IgD-negative memory B cell (primary cell): ENCODE results near the gene PAX5. TPM values are rescaled to one million over a fixed set of nuclear protein-coding genes. Genes with fewer than 3 reads are reported as not detected.

Experiments used
- H3K27ac Mint-ChIP-seq, 3 donors: one replicate each; pipeline ENCODE4 v1.8.0; 2020 to 2022; ENCODE audit warnings: mild to moderate bottlenecking in 3 of 3, mixed read lengths in 3 of 3, moderate library complexity in 1 of 3
- H3K27me3 Mint-ChIP-seq: one replicate; pipeline ENCODE4 v1.8.0; 2021; ENCODE audit warnings: mixed read lengths
- H3K36me3 Mint-ChIP-seq: one replicate; pipeline ENCODE4 v1.8.0; 2020; ENCODE audit warnings: mild to moderate bottlenecking, mixed read lengths
- H3K4me1 Mint-ChIP-seq, 3 donors: one replicate each; pipeline ENCODE4 v1.8.0; 2020 to 2022; ENCODE audit warnings: mixed read lengths in 3 of 3, mild to moderate bottlenecking in 1 of 3
- H3K4me3 Mint-ChIP-seq, 4 donors: one replicate each; pipeline ENCODE4 v1.8.0; 2020 to 2022; ENCODE audit warnings: mild to moderate bottlenecking in 4 of 4, mixed read lengths in 4 of 4, moderate library complexity in 3 of 4
- H3K9me3 Mint-ChIP-seq, 3 donors: one replicate each; pipeline ENCODE4 v1.8.0; 2020 to 2021; ENCODE audit warnings: mixed read lengths in 3 of 3, mild to moderate bottlenecking in 1 of 3
- polyA plus RNA-seq: library from polyadenylated mRNA; unstranded; fragments of 300-500 nt; fragmentation: Illumina TruSeq; gene quantifications from one replicate; pipeline ENCODE4 v1.2.3, GENCODE V29; 2021

The PAX5 gene
- polyA plus RNA-seq, 1 donor from 2014 or later: 65.3 TPM

- Mint-ChIP-seq H3K4me1 (peaks cover 55 to 71% (median 67%) of the 10 kb centered on the region in 3 donors), H3K36me3 (peaks cover 3% of the 10 kb centered on the region), H3K27me3 (no peaks in the 10 kb centered on the region), H3K9me3 (no peaks in the 10 kb centered on the region), H3K4me3 (peak overlapping the region in 1 of 4 donors; percentile 86), H3K27ac (peak overlapping the region; percentile 21 to 90 (median 86))
Observed at GRCh38 chr9:37017546-37017945, 16.5 kb downstream of the PAX5 start.

GRCh38 chr9:37011530-37011929 is 22.5 kb downstream of the PAX5 start:
- Mint-ChIP-seq H3K9me3 (no peaks in the 10 kb centered on the region), H3K36me3 (peaks cover 16% of the 10 kb centered on the region), H3K27ac (peak overlapping the region; percentile 89 to 99 (median 90)), H3K27me3 (no peaks in the 10 kb centered on the region), H3K4me3 (peak overlapping the region; percentile 44 to 94 (median 88)), H3K4me1 (peaks cover 59 to 67% (median 62%) of the 10 kb centered on the region in 3 donors)

- Mint-ChIP-seq H3K9me3 (no peaks in the 10 kb centered on the region), H3K4me1 (peaks cover 60 to 71% (median 62%) of the 10 kb centered on the region in 3 donors), H3K27ac (peak overlapping the region; percentile 89 to 99 (median 90)), H3K27me3 (no peaks in the 10 kb centered on the region), H3K4me3 (peak overlapping the region; percentile 27 to 94 (median 88)), H3K36me3 (peaks cover 18% of the 10 kb centered on the region)
Observed at GRCh38 chr9:37010976-37011375, 23.1 kb downstream of the PAX5 start.

- H3K4me1 Mint-ChIP-seq: peaks cover 66 to 76% (median 68%) of the 10 kb centered on the region in 3 donors
- H3K27me3 Mint-ChIP-seq: no peaks in the 10 kb centered on the region
- no peaks in the 10 kb centered on the region for H3K9me3 Mint-ChIP-seq
- peaks cover 22% of the 10 kb centered on the region for H3K36me3 Mint-ChIP-seq
- H3K27ac Mint-ChIP-seq: peak overlapping the region; percentile 89 to 99 (median 90)
- peak overlapping the region; percentile 60 to 94 (median 88) for H3K4me3 Mint-ChIP-seq
Observed at GRCh38 chr9:37010180-37010579, 23.9 kb downstream of the PAX5 start.

- H3K9me3 Mint-ChIP-seq: no peaks in the 10 kb centered on the region
- no peaks in the 10 kb centered on the region for H3K27me3 Mint-ChIP-seq
- peaks cover 25% of the 10 kb centered on the region for H3K36me3 Mint-ChIP-seq
- peak overlapping the region in 3 of 4 donors; percentile 89 to 96 (median 90) for H3K4me3 Mint-ChIP-seq
- peaks cover 70 to 75% (median 75%) of the 10 kb centered on the region in 3 donors for H3K4me1 Mint-ChIP-seq
- H3K27ac Mint-ChIP-seq: peak overlapping the region; percentile 92 to 95 (median 94)
Observed at GRCh38 chr9:37007295-37007694, 26.8 kb downstream of the PAX5 start.

- H3K4me1 Mint-ChIP-seq: peaks cover 65 to 75% (median 68%) of the 10 kb centered on the region in 3 donors
Observed at GRCh38 chr9:37005517-37006140, 28.4 kb downstream of the PAX5 start.

GRCh38 chr9:37004424-37004935 is 29.6 kb downstream of the PAX5 start:
- Mint-ChIP-seq H3K9me3 (no peaks in the 10 kb centered on the region), H3K4me1 (peaks cover 67 to 76% (median 70%) of the 10 kb centered on the region in 3 donors), H3K4me3 (peak overlapping the region; percentile 86 to 96 (median 92)), H3K27me3 (no peaks in the 10 kb centered on the region), H3K36me3 (peaks cover 20% of the 10 kb centered on the region), H3K27ac (peak overlapping the region; percentile 92 to 95 (median 94))

More at GRCh38 chr9:37005517-37006140, 28.4 kb downstream of the PAX5 start:
- H3K9me3 Mint-ChIP-seq: no peaks in the 10 kb centered on the region
- peaks cover 20% of the 10 kb centered on the region for H3K36me3 Mint-ChIP-seq
- no peaks in the 10 kb centered on the region for H3K27me3 Mint-ChIP-seq
- H3K4me3 Mint-ChIP-seq: peak overlapping the region; percentile 86 to 96 (median 92)
- peak overlapping the region; percentile 92 to 95 (median 94) for H3K27ac Mint-ChIP-seq

GRCh38 chr9:37002413-37003217 is 31.5 kb downstream of the PAX5 start:
- Mint-ChIP-seq H3K36me3 (peaks cover 17% of the 10 kb centered on the region), H3K4me1 (peaks cover 70 to 82% (median 73%) of the 10 kb centered on the region in 3 donors), H3K4me3 (peak overlapping the region; percentile 86 to 96 (median 92)), H3K9me3 (no peaks in the 10 kb centered on the region), H3K27ac (peak overlapping the region; percentile 94 to 98 (median 96)), H3K27me3 (no peaks in the 10 kb centered on the region)

- Mint-ChIP-seq H3K4me1 (peaks cover 70 to 81% (median 72%) of the 10 kb centered on the region in 3 donors), H3K27me3 (no peaks in the 10 kb centered on the region), H3K27ac (peak overlapping the region; percentile 94 to 98 (median 96)), H3K36me3 (peaks cover 13% of the 10 kb centered on the region), H3K9me3 (no peaks in the 10 kb centered on the region), H3K4me3 (peak overlapping the region; percentile 86 to 96 (median 92))
Observed at GRCh38 chr9:37002036-37002412, 32.0 kb downstream of the PAX5 start.

- Mint-ChIP-seq H3K36me3 (peaks cover 12% of the 10 kb centered on the region), H3K4me3 (peak overlapping the region; percentile 86 to 96 (median 92)), H3K4me1 (peaks cover 71 to 81% (median 71%) of the 10 kb centered on the region in 3 donors), H3K27me3 (no peaks in the 10 kb centered on the region), H3K27ac (peak overlapping the region; percentile 94 to 98 (median 96)), H3K9me3 (no peaks in the 10 kb centered on the region)
Observed at GRCh38 chr9:37001459-37001858, 32.6 kb downstream of the PAX5 start.

- Mint-ChIP-seq H3K27me3 (no peaks in the 10 kb centered on the region), H3K4me3 (peak overlapping the region; percentile 77 to 98 (median 91)), H3K27ac (peak overlapping the region; percentile 94 to 99 (median 96))
Observed at GRCh38 chr9:36999728-37000333, 34.2 kb downstream of the PAX5 start.

GRCh38 chr9:36997414-36997813 is 36.7 kb downstream of the PAX5 start:
- no peaks in the 10 kb centered on the region for H3K27me3 Mint-ChIP-seq
- H3K4me3 Mint-ChIP-seq: peak overlapping the region; percentile 69 to 93 (median 88)
- H3K4me1 Mint-ChIP-seq: peaks cover 77 to 85% (median 80%) of the 10 kb centered on the region in 3 donors
- H3K36me3 Mint-ChIP-seq: peaks cover 4% of the 10 kb centered on the region
- H3K9me3 Mint-ChIP-seq: no peaks in the 10 kb centered on the region
- H3K27ac Mint-ChIP-seq: peak overlapping the region; percentile 97 to 98 (median 97)

More at GRCh38 chr9:36999728-37000333, 34.2 kb downstream of the PAX5 start:
- H3K4me1 Mint-ChIP-seq: peaks cover 62 to 77% (median 68%) of the 10 kb centered on the region in 3 donors
- H3K36me3 Mint-ChIP-seq: peaks cover 4% of the 10 kb centered on the region
- no peaks in the 10 kb centered on the region for H3K9me3 Mint-ChIP-seq

- Mint-ChIP-seq H3K4me1 (peaks cover 76 to 85% (median 81%) of the 10 kb centered on the region in 3 donors), H3K27me3 (no peaks in the 10 kb centered on the region), H3K4me3 (peak overlapping the region; percentile 69 to 93 (median 88)), H3K36me3 (peaks cover 5% of the 10 kb centered on the region), H3K27ac (peak overlapping the region; percentile 97 to 98 (median 97)), H3K9me3 (no peaks in the 10 kb centered on the region)
Observed at GRCh38 chr9:36996706-36997086, 37.4 kb downstream of the PAX5 start.

- no peaks in the 10 kb centered on the region for H3K27me3 Mint-ChIP-seq
- peak overlapping the region; percentile 69 to 89 (median 86) for H3K4me3 Mint-ChIP-seq
- peaks cover 76 to 87% (median 82%) of the 10 kb centered on the region in 3 donors for H3K4me1 Mint-ChIP-seq
- H3K27ac Mint-ChIP-seq: peak overlapping the region; percentile 97 to 98 (median 97)
- peaks cover 8% of the 10 kb centered on the region for H3K36me3 Mint-ChIP-seq
- H3K9me3 Mint-ChIP-seq: no peaks in the 10 kb centered on the region
Observed at GRCh38 chr9:36995927-36996705, 38.0 kb downstream of the PAX5 start.
